OCI-M2 (cell line): ENCODE results near the gene CCDC148.

Experiments
- DNase-seq: peaks from one replicate; lab custom pipeline; 2025; ENCODE audit not compliant: unreplicated experiment; lab: John Stamatoyannopoulos, UW

CCDC148 gene

GRCh38 chr2:158456309-158457066, at the start of gene CCDC148, which contains the start of gene PKP4:
CCDC148 (minus strand) TSS chr2:158456753; CDS start chr2:158456439, 314 bp downstream.
PKP4 (plus strand) TSS chr2:158456952; CDS start chr2:158533185, 76,233 bp downstream.
- DNase-seq = no peak

- no peak for DNase-seq
Measured at GRCh38 chr2:158505448-158505934, 48.9 kb upstream of the CCDC148 start.

GRCh38 chr2:158504088-158504487, 47.5 kb upstream of the CCDC148 start:
- DNase-seq = no peak

GRCh38 chr2:158502974-158503373, 46.4 kb upstream of the CCDC148 start:
- DNase-seq = no peak

GRCh38 chr2:158501301-158501700, 44.7 kb upstream of the CCDC148 start:
- no peak for DNase-seq

- no peak for DNase-seq
Measured at GRCh38 chr2:158500333-158500732, 43.8 kb upstream of the CCDC148 start.

- no peak for DNase-seq
Measured at GRCh38 chr2:158499383-158499782, 42.8 kb upstream of the CCDC148 start.

- no peak for DNase-seq
Measured at GRCh38 chr2:158498749-158499136, 42.2 kb upstream of the CCDC148 start.

- DNase-seq = no peak
Measured at GRCh38 chr2:158498043-158498748, 41.6 kb upstream of the CCDC148 start.

- no peak for DNase-seq
Measured at GRCh38 chr2:158497486-158497885, 40.9 kb upstream of the CCDC148 start.

- no peak for DNase-seq
Measured at GRCh38 chr2:158496986-158497385, 40.4 kb upstream of the CCDC148 start.

GRCh38 chr2:158495175-158495574, 38.6 kb upstream of the CCDC148 start:
- no peak for DNase-seq

GRCh38 chr2:158493458-158493857, 36.9 kb upstream of the CCDC148 start:
- DNase-seq = no peak

GRCh38 chr2:158491072-158491471, 34.5 kb upstream of the CCDC148 start:
- no peak for DNase-seq

- DNase-seq = no peak
Measured at GRCh38 chr2:158489366-158490112, 33.0 kb upstream of the CCDC148 start.

- no peak for DNase-seq
Measured at GRCh38 chr2:158488442-158489216, 32.1 kb upstream of the CCDC148 start.

GRCh38 chr2:158487419-158487818, 30.9 kb upstream of the CCDC148 start:
- DNase-seq = no peak

GRCh38 chr2:158486970-158487325, 30.4 kb upstream of the CCDC148 start:
- DNase-seq = no peak

GRCh38 chr2:158486150-158486969, 29.8 kb upstream of the CCDC148 start:
- no peak for DNase-seq
